Natural killer cell (primary cell): ENCODE measurements around the gene PEX1. TPM values are rescaled to one million over a fixed set of nuclear protein-coding genes. Genes with fewer than 3 reads are reported as not detected.

Experiments used
- ATAC-seq, 3 donors: fragments of 150-1000 bp in 2 of 3; fragments of 200-7000 bp in 1 of 3; cut with Tn5 transposase; 1 replicate in 1 of 3; 2 replicates in 2 of 3; pipeline ENCODE4 v1.10.0; 2021; ENCODE audit warnings: mild to moderate bottlenecking in 2 of 3, moderate library complexity in 2 of 3
- DNase-seq, 2 donors: peaks; one replicate each; pipeline versions ENCODE4 v3.0.0 to v3.0.0-alpha.2; 2013 to 2021; ENCODE audit warnings: mixed read lengths in 1 of 2
- H3K27ac ChIP-seq: one replicate; pipeline ENCODE4 v1.5.1; 2013; ENCODE audit warnings: mild to moderate bottlenecking, low read length
- H3K27me3 ChIP-seq: one replicate; pipeline ENCODE4 v1.6.1; 2013; ENCODE audit warnings: low read length; ENCODE audit not compliant: control insufficient read depth, insufficient read depth
- H3K36me3 ChIP-seq: one replicate; pipeline ENCODE4 v1.6.1; 2013; ENCODE audit warnings: low read length; ENCODE audit not compliant: control insufficient read depth, insufficient read depth
- H3K4me1 ChIP-seq: one replicate; pipeline ENCODE4 v1.6.1; 2013; ENCODE audit warnings: low read length; ENCODE audit not compliant: control insufficient read depth, insufficient read depth
- H3K4me3 ChIP-seq: one replicate; pipeline ENCODE4 v1.5.1; 2013; ENCODE audit warnings: low read length
- H3K9me3 ChIP-seq: one replicate; pipeline ENCODE4 v1.6.1; 2013; ENCODE audit warnings: low read length; ENCODE audit not compliant: control insufficient read depth, insufficient read depth
- H3K27ac Mint-ChIP-seq, 2 donors: one replicate each; pipeline ENCODE4 v1.8.0; 2022; ENCODE audit warnings: mild to moderate bottlenecking in 2 of 2, mixed read lengths in 2 of 2, moderate library complexity in 1 of 2
- H3K27me3 Mint-ChIP-seq, 2 donors: one replicate each; pipeline ENCODE4 v1.8.0; 2022; ENCODE audit warnings: low read depth in 2 of 2, mixed read lengths in 2 of 2
- H3K36me3 Mint-ChIP-seq: one replicate; pipeline ENCODE4 v1.8.0; 2022; ENCODE audit warnings: mixed read lengths
- H3K4me1 Mint-ChIP-seq, 2 donors: one replicate each; pipeline ENCODE4 v1.8.0; 2022; ENCODE audit warnings: mixed read lengths in 2 of 2
- H3K4me3 Mint-ChIP-seq: one replicate; pipeline ENCODE4 v1.8.0; 2022; ENCODE audit warnings: mild to moderate bottlenecking, moderate library complexity, mixed read lengths
- H3K9me3 Mint-ChIP-seq, 2 donors: one replicate each; pipeline ENCODE4 v1.8.0; 2022; ENCODE audit warnings: mixed read lengths in 2 of 2
- WGBS: methylation state at CpG from one replicate; pipeline ENCODE4 v1.1.7; 2013; ENCODE audit warnings: missing lambda C conversion rate; ENCODE audit not compliant: insufficient coverage; 5-methylcytosine and 5-hydroxymethylcytosine counted together
- intact Hi-C: fragments of 100-400 bp; cut with micrococcal nuclease; formaldehyde crosslinking; loops from one replicate; pipeline ENCODE4 v1.14.2; 2022
- total RNA-seq, 4 donors: library from RNA; stranded (reverse); fragments of 120-200 nt in 1 of 4; gene quantifications; one replicate each; pipeline versions ENCODE4 v1.2.3 to v1.2.4, GENCODE V29; 2013 to 2022
- TF ChIP-seq, protein P1 (sequence below): fragments of 200-600 bp; IDR thresholded peaks from one replicate; pipeline ENCODE4 v1.8.0; 2022; ENCODE audit warnings: antibody characterized with exemption

The PEX1 gene
- total RNA-seq: 10 to 100 TPM; 22.8 to 26.7 (median 26.2) TPM
- 48.9 TPM for total RNA-seq (2013)

DNA sequence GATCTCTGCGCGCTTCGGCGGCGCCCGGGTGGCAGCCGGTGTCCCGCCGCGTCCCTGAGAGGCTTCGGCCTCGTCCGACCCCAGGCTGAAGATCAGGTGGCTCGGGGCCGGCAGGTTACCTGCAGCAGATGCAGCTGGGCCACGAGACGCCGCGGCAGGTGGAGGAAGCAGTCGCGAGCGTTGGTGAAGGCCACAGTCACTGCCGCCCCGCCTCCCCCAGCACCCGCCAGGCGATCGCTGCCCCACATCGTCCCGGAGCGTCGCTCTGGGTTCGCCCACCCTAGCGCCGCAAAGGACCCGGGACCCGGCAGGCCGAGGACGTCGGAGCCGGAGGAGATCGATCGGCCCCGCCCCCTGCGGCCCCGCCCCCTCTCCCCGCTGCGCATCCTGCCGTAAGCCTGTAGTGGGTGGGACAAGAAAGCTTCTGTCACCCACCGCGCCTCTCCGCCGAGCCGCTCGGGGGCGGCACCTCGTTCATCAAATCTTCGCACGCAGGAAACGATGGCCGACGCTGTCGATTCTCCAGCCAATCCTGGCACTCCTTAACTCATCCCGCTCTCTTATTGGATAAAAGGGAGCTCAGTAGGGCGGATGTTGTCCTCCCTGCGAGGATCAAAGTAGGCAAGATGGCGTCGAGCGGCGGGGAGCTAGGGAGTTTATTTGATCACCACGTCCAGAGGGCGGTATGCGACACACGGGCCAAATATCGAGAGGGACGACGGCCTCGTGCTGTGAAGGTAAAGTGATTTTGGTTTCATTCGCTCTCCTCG, at the start of gene PEX1, which contains the start of gene RBM48:
Gene PEX1 (minus strand): TSS at position 333 of the 770 bp plus-strand sequence. CDS start 85 bp downstream, at position 248.
Gene RBM48 (plus strand): TSS at position 608 of the 770 bp plus-strand sequence. CDS start 19 bp downstream, at position 627.
- no peaks in the 10 kb centered on the region for H3K9me3 Mint-ChIP-seq
- ATAC-seq (peak; percentile 91 to 97 (median 92)), DNase-seq (peak; percentile 89 to 98)
- Histone ChIP-seq H3K4me3 (peak within 1 kb of the TSS; percentile 67), H3K27me3 (no peaks in the 10 kb centered on the region), H3K9me3 (no peaks in the 10 kb centered on the region), H3K4me1 (peaks cover 3% of the 10 kb centered on the region), H3K36me3 (peaks cover 23% of the 10 kb centered on the region), H3K27ac (peak within 1 kb of the TSS; percentile 79)
- peaks cover 22 to 31% of the 10 kb centered on the region in 2 donors for H3K4me1 Mint-ChIP-seq
- under 1% methylated on average over 78 of the region's 79 CpGs for WGBS
- peak within 1 kb of the TSS; percentile 90 to 97 for H3K27ac Mint-ChIP-seq
- intact Hi-C loops: loop anchor here (1.0 to 10.0 kb wide), 7 partner anchors 62 to 590 kb away; partner anchors contain the start of genes AKAP9, CYP51A1 and FAM133B
- H3K4me3 Mint-ChIP-seq: peak within 1 kb of the TSS; percentile 97
- no peaks in the 10 kb centered on the region for H3K27me3 Mint-ChIP-seq
- H3K36me3 Mint-ChIP-seq: peaks cover 24% of the 10 kb centered on the region
- TF ChIP-seq, protein P1, sequence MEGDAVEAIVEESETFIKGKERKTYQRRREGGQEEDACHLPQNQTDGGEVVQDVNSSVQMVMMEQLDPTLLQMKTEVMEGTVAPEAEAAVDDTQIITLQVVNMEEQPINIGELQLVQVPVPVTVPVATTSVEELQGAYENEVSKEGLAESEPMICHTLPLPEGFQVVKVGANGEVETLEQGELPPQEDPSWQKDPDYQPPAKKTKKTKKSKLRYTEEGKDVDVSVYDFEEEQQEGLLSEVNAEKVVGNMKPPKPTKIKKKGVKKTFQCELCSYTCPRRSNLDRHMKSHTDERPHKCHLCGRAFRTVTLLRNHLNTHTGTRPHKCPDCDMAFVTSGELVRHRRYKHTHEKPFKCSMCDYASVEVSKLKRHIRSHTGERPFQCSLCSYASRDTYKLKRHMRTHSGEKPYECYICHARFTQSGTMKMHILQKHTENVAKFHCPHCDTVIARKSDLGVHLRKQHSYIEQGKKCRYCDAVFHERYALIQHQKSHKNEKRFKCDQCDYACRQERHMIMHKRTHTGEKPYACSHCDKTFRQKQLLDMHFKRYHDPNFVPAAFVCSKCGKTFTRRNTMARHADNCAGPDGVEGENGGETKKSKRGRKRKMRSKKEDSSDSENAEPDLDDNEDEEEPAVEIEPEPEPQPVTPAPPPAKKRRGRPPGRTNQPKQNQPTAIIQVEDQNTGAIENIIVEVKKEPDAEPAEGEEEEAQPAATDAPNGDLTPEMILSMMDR: peak; percentile 28

DNA sequence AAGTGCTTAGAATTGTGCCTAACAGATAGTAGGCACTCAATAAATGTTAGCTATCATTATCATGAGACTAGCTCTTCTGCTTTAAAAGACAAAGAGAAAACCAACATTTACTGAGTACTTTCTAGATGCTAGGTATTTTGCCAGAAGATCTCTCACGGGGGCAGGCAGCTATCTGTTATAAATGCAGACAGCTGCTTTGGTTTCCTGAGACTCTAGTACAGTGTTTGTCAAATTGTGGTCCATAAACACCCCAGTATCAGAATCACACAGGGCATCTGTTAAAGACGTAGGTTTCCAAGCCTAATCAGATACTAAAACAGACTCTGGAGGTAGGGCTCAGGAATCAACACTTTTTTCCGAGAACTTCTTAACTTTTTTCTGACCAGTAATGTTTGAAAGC, 48.0 kb upstream of the PEX1 start:
- Histone ChIP-seq H3K36me3 (peaks cover 75% of the 10 kb centered on the region), H3K27me3 (no peaks in the 10 kb centered on the region), H3K4me3 (no peak overlapping the region), H3K4me1 (no peaks in the 10 kb centered on the region), H3K9me3 (no peaks in the 10 kb centered on the region), H3K27ac (no peak overlapping the region)
- H3K4me3 Mint-ChIP-seq: no peak overlapping the region
- TF ChIP-seq, protein P1: no peak
- intact Hi-C loops: no loop called here
- 100% methylated on average over 3 of the region's 3 CpGs for WGBS
- H3K4me1 Mint-ChIP-seq: peaks cover 15 to 20% of the 10 kb centered on the region in 2 donors
- H3K9me3 Mint-ChIP-seq: no peaks in the 10 kb centered on the region
- DNase-seq (no peak), ATAC-seq (no peak)
- peaks cover 20% of the 10 kb centered on the region for H3K36me3 Mint-ChIP-seq
- no peaks in the 10 kb centered on the region for H3K27me3 Mint-ChIP-seq
- peak overlapping the region in 1 of 2 donors; percentile 14 for H3K27ac Mint-ChIP-seq

DNA sequence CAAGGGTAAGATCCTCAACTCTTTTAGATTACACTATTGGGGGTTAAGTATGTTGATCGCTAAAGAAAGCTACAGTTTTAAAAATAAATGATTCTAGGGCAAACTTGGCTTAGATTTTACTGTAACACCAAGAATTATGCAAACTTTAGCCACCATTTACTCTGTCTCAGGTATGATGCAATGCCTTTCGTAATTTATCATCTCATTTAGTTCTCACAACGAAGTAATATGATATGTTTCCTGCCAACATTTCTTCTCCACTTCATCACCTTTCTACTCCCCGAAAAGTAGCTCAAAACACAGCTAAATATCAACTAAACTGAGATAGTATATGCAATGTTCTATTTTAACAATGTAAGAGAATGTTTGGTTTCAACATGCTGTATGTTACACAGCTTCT, 40.8 kb upstream of the PEX1 start:
- no peak overlapping the region for H3K27ac ChIP-seq
- H3K4me1 ChIP-seq: no peaks in the 10 kb centered on the region
- peaks cover 11% of the 10 kb centered on the region for H3K36me3 Mint-ChIP-seq
- no peaks in the 10 kb centered on the region for H3K27me3 Mint-ChIP-seq
- H3K9me3 Mint-ChIP-seq: no peaks in the 10 kb centered on the region
- peaks cover 2 to 3% of the 10 kb centered on the region in 2 donors for H3K4me1 Mint-ChIP-seq
- H3K36me3 ChIP-seq: peaks cover 71% of the 10 kb centered on the region
- DNase-seq: no peak
- H3K4me3 Mint-ChIP-seq: no peak overlapping the region
- no peaks in the 10 kb centered on the region for H3K27me3 ChIP-seq
- H3K4me3 ChIP-seq: no peak overlapping the region
- intact Hi-C loops: no loop called here
- WGBS: 100% methylated on average over 2 of the region's 4 CpGs
- no peak overlapping the region for H3K27ac Mint-ChIP-seq
- ATAC-seq: no peak
- TF ChIP-seq, protein P1: no peak
- H3K9me3 ChIP-seq: no peaks in the 10 kb centered on the region
